NCI-H128 (cell line): Measurements from ENCODE around the gene RSPH3.
"Not testable (repeated sequence)": the region's sequence is repeated elsewhere in the genome, so short reads cannot be mapped to it uniquely, and the experiment has no call there.

Experiments used
- DNase-seq: peaks from one replicate; lab custom pipeline; 2025; ENCODE audit not compliant: unreplicated experiment; lab: John Stamatoyannopoulos, UW

RSPH3 gene

GRCh38 chr6:159030168-159030567 is 30.2 kb upstream of the RSPH3 start:
- no peak for DNase-seq

- not testable (repeated sequence) for DNase-seq
These were observed 25.2 kb upstream of the RSPH3 start for GRCh38 chr6:159025224-159025623.

- DNase-seq: no peak
These were observed 23.9 kb upstream of the RSPH3 start for GRCh38 chr6:159023893-159024292.

- DNase-seq: no peak
These were observed 20.0 kb upstream of the RSPH3 start for GRCh38 chr6:159020011-159020410.

GRCh38 chr6:159017757-159018559 is 18.0 kb upstream of the RSPH3 start:
- DNase-seq: no peak

GRCh38 chr6:159014406-159014805 is 14.4 kb upstream of the RSPH3 start:
- no peak for DNase-seq

- no peak for DNase-seq
These were observed 13.2 kb upstream of the RSPH3 start for GRCh38 chr6:159013229-159013628.

GRCh38 chr6:159012201-159012600 is 12.2 kb upstream of the RSPH3 start:
- DNase-seq: no peak

GRCh38 chr6:159010037-159010612 is 10.1 kb upstream of the RSPH3 start:
- not testable (repeated sequence) for DNase-seq

- no peak for DNase-seq
These were observed 8.8 kb upstream of the RSPH3 start for GRCh38 chr6:159008656-159009288.

GRCh38 chr6:159007510-159007909 is 7.5 kb upstream of the RSPH3 start:
- DNase-seq: no peak

- DNase-seq: no peak
These were observed 5.4 kb upstream of the RSPH3 start for GRCh38 chr6:159005436-159005835.

- no peak for DNase-seq
These were observed 4.6 kb upstream of the RSPH3 start for GRCh38 chr6:159004592-159004991.

GRCh38 chr6:159002432-159003155 is 2.6 kb upstream of the RSPH3 start:
- no peak for DNase-seq

GRCh38 chr6:158999154-158999665 is 792 bp downstream of the RSPH3 start:
- DNase-seq: no peak

- no peak for DNase-seq
These were observed 3.1 kb downstream of the RSPH3 start for GRCh38 chr6:158996856-158997255.

- no peak for DNase-seq
These were observed 6.4 kb downstream of the RSPH3 start for GRCh38 chr6:158993639-158994038.

- DNase-seq: no peak
These were observed 8.8 kb downstream of the RSPH3 start for GRCh38 chr6:158991017-158991723.

GRCh38 chr6:158989711-158990110 is 10.3 kb downstream of the RSPH3 start:
- not testable (repeated sequence) for DNase-seq

GRCh38 chr6:158988477-158988876 is 11.5 kb downstream of the RSPH3 start:
- no peak for DNase-seq

GRCh38 chr6:158987657-158988056 is 12.3 kb downstream of the RSPH3 start:
- DNase-seq: no peak
